T1000 (cell line): ENCODE data around the gene BST2.
"Not testable (repeated sequence)": the region's sequence is repeated elsewhere in the genome, so short reads cannot be mapped to it uniquely, and the experiment has no call there.

ENCODE experiments used
- DNase-seq: peaks from one replicate; lab custom pipeline; 2025; ENCODE audit warnings: mixed read lengths; lab: John Stamatoyannopoulos, UW

The BST2 gene

GRCh38 chr19:17389957-17390664, 15.3 kb downstream of the BST2 start:
- no peak for DNase-seq

- DNase-seq: no peak
Measured at GRCh38 chr19:17389288-17389687, 16.1 kb downstream of the BST2 start.

- DNase-seq: no peak
Measured at GRCh38 chr19:17385878-17386611, 19.4 kb downstream of the BST2 start.

GRCh38 chr19:17380426-17381138, 24.8 kb downstream of the BST2 start:
- no peak for DNase-seq

- DNase-seq: no peak
Measured at GRCh38 chr19:17379221-17379631, 26.2 kb downstream of the BST2 start.

- no peak for DNase-seq
Measured at GRCh38 chr19:17378271-17378670, 27.2 kb downstream of the BST2 start.

GRCh38 chr19:17376935-17377600, 28.4 kb downstream of the BST2 start, which contains the start of gene PLVAP:
PLVAP (minus strand) TSS chr19:17377342; CDS start chr19:17377288, 54 bp downstream.
- no peak for DNase-seq

GRCh38 chr19:17370026-17370587, 35.3 kb downstream of the BST2 start:
- no peak for DNase-seq

- no peak for DNase-seq
Measured at GRCh38 chr19:17365361-17365760, 40.1 kb downstream of the BST2 start.

GRCh38 chr19:17363852-17364605, 41.4 kb downstream of the BST2 start:
- not testable (repeated sequence) for DNase-seq

GRCh38 chr19:17359905-17360800, 45.3 kb downstream of the BST2 start:
- no peak for DNase-seq

- DNase-seq: no peak
Measured at GRCh38 chr19:17358395-17358794, 47.0 kb downstream of the BST2 start.

- no peak for DNase-seq
Measured at GRCh38 chr19:17357724-17358123, 47.7 kb downstream of the BST2 start.

- DNase-seq: no peak
Measured at GRCh38 chr19:17357078-17357666, 48.3 kb downstream of the BST2 start.

GRCh38 chr19:17353386-17353785, 52.0 kb downstream of the BST2 start:
- no peak for DNase-seq
